HEK293 (cell line): ENCODE measurements around the gene CCNB1IP1.

Source experiments
- CTCF ChIA-PET: fragments of 350-600 bp; formaldehyde crosslinking; extraction: SDS; loops from one replicate; lab custom pipeline; 2021; ENCODE audit warnings: antibody characterized with exemption; lab: Yijun Ruan, JAX
- POLR2A ChIA-PET: fragments of 300-600 bp; formaldehyde crosslinking; extraction: SDS; loops from one replicate; lab custom pipeline; 2020; ENCODE audit warnings: antibody characterized with exemption, inconsistent platforms; lab: Yijun Ruan, JAX
- H3K27ac ChIP-seq: fragments of 200-500 bp; sonication (Bioruptor generic); 2 replicates; pipeline ENCODE4 v1.5.1; 2014; ENCODE audit warnings: low read depth, low read length, control low read depth, inconsistent platforms; ENCODE audit errors: extremely low read depth
- H3K36me3 ChIP-seq, 2 experiments: fragments of 200-500 bp in 1 of 2; sonication (Bioruptor generic) in 1 of 2; 1 replicate in 1 of 2; 2 replicates in 1 of 2; pipeline ENCODE4 v1.5.1; 2014 to 2017; ENCODE audit warnings: inconsistent platforms in 2 of 2, low read length in 2 of 2; ENCODE audit not compliant: control insufficient read depth in 2 of 2, insufficient read depth in 1 of 2
- H3K4me1 ChIP-seq: fragments of 200-500 bp; sonication (Bioruptor generic); 2 replicates; pipeline ENCODE4 v1.5.1; 2014; ENCODE audit warnings: mild to moderate bottlenecking, low read length, inconsistent platforms; ENCODE audit not compliant: control insufficient read depth, insufficient read depth
- H3K4me3 ChIP-seq: 2 replicates; pipeline ENCODE4 v1.5.1; 2011; ENCODE audit warnings: low read depth, mild to moderate bottlenecking, control low read depth, low read length, moderate library complexity
- H3K9me3 ChIP-seq: fragments of 200-500 bp; sonication (Bioruptor generic); 2 replicates; pipeline ENCODE4 v1.5.1; 2014; ENCODE audit warnings: low read depth, low read length, inconsistent platforms; ENCODE audit not compliant: control insufficient read depth, insufficient read depth
- HOXA7 ChIP-seq: sonication (generic); formaldehyde crosslinking; IDR thresholded peaks from 2 replicates; pipeline ENCODE4 v1.8.1; 2022; ENCODE audit warnings: missing genetic modification reagents, borderline replicate concordance
- KLF1 ChIP-seq: fragments of 450-650 bp; formaldehyde crosslinking; IDR thresholded peaks from 2 replicates; pipeline ENCODE4 v1.5.1; 2016; ENCODE audit warnings: missing biosample characterization, missing genetic modification characterization
- KLF10 ChIP-seq: fragments of 450-650 bp; IDR thresholded peaks from 2 replicates; pipeline ENCODE4 v1.5.1; 2018; ENCODE audit warnings: missing biosample characterization, mild to moderate bottlenecking, missing genetic modification characterization
- SP7 ChIP-seq: fragments of 450-650 bp; formaldehyde crosslinking; IDR thresholded peaks from 2 replicates; pipeline ENCODE4 v1.5.1; 2016; ENCODE audit warnings: missing biosample characterization, missing genetic modification characterization
- TRIM28 ChIP-seq: IDR thresholded peaks from 2 replicates; pipeline ENCODE4 v1.6.1; 2011; ENCODE audit warnings: low read length, control low read depth, borderline replicate concordance
- ZBTB48 ChIP-seq: fragments of 450-650 bp; formaldehyde crosslinking; IDR thresholded peaks from 2 replicates; pipeline ENCODE4 v1.5.1; 2016; ENCODE audit warnings: missing biosample characterization, missing genetic modification characterization
- ZNF175 ChIP-seq: fragments of 450-650 bp; formaldehyde crosslinking; IDR thresholded peaks from 2 replicates; pipeline ENCODE4 v1.5.1; 2016; ENCODE audit warnings: missing biosample characterization, missing genetic modification characterization
- ZNF266 ChIP-seq: fragments of 450-650 bp; formaldehyde crosslinking; IDR thresholded peaks from 2 replicates; pipeline ENCODE4 v1.5.1; 2016; ENCODE audit warnings: missing biosample characterization, missing genetic modification characterization, low read depth
- ZNF311 ChIP-seq: fragments of 450-650 bp; formaldehyde crosslinking; IDR thresholded peaks from 2 replicates; pipeline ENCODE4 v1.5.1; 2017; ENCODE audit warnings: missing biosample characterization, missing genetic modification characterization, borderline replicate concordance
- ZNF394 ChIP-seq: fragments of 450-650 bp; formaldehyde crosslinking; IDR thresholded peaks from 2 replicates; pipeline ENCODE4 v1.5.1; 2016; ENCODE audit warnings: missing biosample characterization, missing genetic modification characterization, mild to moderate bottlenecking, moderate library complexity, borderline replicate concordance
- ZNF473 ChIP-seq: fragments of 450-650 bp; formaldehyde crosslinking; IDR thresholded peaks from 2 replicates; pipeline ENCODE4 v1.5.1; 2017; ENCODE audit warnings: missing biosample characterization, missing genetic modification characterization
- ZNF501 ChIP-seq: fragments of 450-650 bp; formaldehyde crosslinking; IDR thresholded peaks from 2 replicates; pipeline ENCODE4 v1.5.1; 2016; ENCODE audit warnings: missing biosample characterization, missing genetic modification characterization
- ZNF510 ChIP-seq: fragments of 450-650 bp; formaldehyde crosslinking; IDR thresholded peaks from 2 replicates; pipeline ENCODE4 v1.5.1; 2018; ENCODE audit warnings: mild to moderate bottlenecking, missing genetic modification characterization, missing biosample characterization; ENCODE audit not compliant: insufficient replicate concordance
- ZNF529 ChIP-seq: fragments of 450-650 bp; formaldehyde crosslinking; IDR thresholded peaks from 2 replicates; pipeline ENCODE4 v1.5.1; 2017; ENCODE audit warnings: missing genetic modification characterization, missing biosample characterization; ENCODE audit not compliant: insufficient replicate concordance
- ZNF610 ChIP-seq: fragments of 450-650 bp; formaldehyde crosslinking; IDR thresholded peaks from 2 replicates; pipeline ENCODE4 v1.5.1; 2016; ENCODE audit warnings: missing biosample characterization, missing genetic modification characterization, borderline replicate concordance
- ZNF621 ChIP-seq: fragments of 450-650 bp; formaldehyde crosslinking; IDR thresholded peaks from 2 replicates; pipeline ENCODE4 v1.5.1; 2017; ENCODE audit warnings: missing biosample characterization, missing genetic modification characterization
- ZNF624 ChIP-seq: fragments of 450-650 bp; formaldehyde crosslinking; IDR thresholded peaks from 2 replicates; pipeline ENCODE4 v1.5.1; 2017; ENCODE audit warnings: missing biosample characterization, missing genetic modification characterization
- ZNF654 ChIP-seq: fragments of 450-650 bp; formaldehyde crosslinking; IDR thresholded peaks from 2 replicates; pipeline ENCODE4 v1.5.1; 2016; ENCODE audit warnings: low read depth, missing biosample characterization, missing genetic modification characterization
- ZNF701 ChIP-seq: fragments of 450-650 bp; formaldehyde crosslinking; IDR thresholded peaks from 2 replicates; pipeline ENCODE4 v1.5.1; 2016; ENCODE audit warnings: missing biosample characterization, missing genetic modification characterization
- ZNF707 ChIP-seq: fragments of 450-650 bp; formaldehyde crosslinking; IDR thresholded peaks from 2 replicates; pipeline ENCODE4 v1.5.1; 2016; ENCODE audit warnings: missing biosample characterization, missing genetic modification characterization
- ZNF843 ChIP-seq: fragments of 450-650 bp; formaldehyde crosslinking; IDR thresholded peaks from 2 replicates; pipeline ENCODE4 v1.5.1; 2016; ENCODE audit warnings: missing biosample characterization, missing genetic modification characterization
- TF ChIP-seq, protein P1 (sequence below): fragments of 450-650 bp; formaldehyde crosslinking; IDR thresholded peaks from 2 replicates; pipeline ENCODE4 v1.5.1; 2016; ENCODE audit warnings: missing biosample characterization, missing genetic modification characterization
- TF ChIP-seq, protein P2 (sequence below): fragments of 450-650 bp; formaldehyde crosslinking; IDR thresholded peaks from 2 replicates; pipeline ENCODE4 v1.5.0; 2017; ENCODE audit warnings: missing biosample characterization, missing genetic modification characterization, borderline replicate concordance

The CCNB1IP1 gene

DNA sequence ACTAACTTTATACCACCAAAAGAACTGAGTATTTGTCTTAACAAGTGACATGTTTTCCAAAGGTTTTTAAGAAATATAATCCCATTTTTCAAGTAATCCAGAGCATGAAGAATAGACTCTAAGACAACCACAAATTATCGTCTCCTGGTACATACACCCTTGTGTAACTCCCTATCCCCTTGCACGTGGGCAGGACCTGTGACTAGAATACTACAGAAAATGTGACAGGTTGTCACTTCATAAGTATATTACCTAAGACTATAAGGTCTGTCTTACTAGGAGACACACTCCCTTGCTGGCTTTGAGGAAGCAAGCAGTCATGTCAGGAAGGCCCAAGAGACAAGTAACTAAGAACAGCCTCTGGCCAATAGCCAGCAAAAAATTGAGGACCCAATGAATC lies 19.1 kb downstream of the CCNB1IP1 start:
- CTCF ChIA-PET, result no interaction called here
- POLR2A ChIA-PET, result no interaction called here
- Histone ChIP-seq H3K36me3 (peaks cover 50 to 70% of the 10 kb centered on the region in 2 experiments), H3K9me3 (no peaks in the 10 kb centered on the region), H3K27ac (no peak overlapping the region), H3K4me3 (no peak overlapping the region), H3K4me1 (no peaks in the 10 kb centered on the region)
- no peak for TF ChIP-seq ZNF610 (tag by site-specific recombination)
- TF ChIP-seq ZNF621 (tag by site-specific recombination), result no peak
- no peak for TF ChIP-seq ZNF311 (tag by site-specific recombination)
- TF ChIP-seq ZBTB48 (tag by site-specific recombination), result no peak
- TF ChIP-seq ZNF501 (tag by site-specific recombination), result no peak
- no peak for TF ChIP-seq HOXA7 (CRISPR knock-in tag)
- no peak for TF ChIP-seq ZNF654 (tag by site-specific recombination)
- TF ChIP-seq ZNF266 (tag by site-specific recombination), result no peak
- no peak for TF ChIP-seq ZNF701 (tag by site-specific recombination)
- no peak for TF ChIP-seq ZNF707
- TF ChIP-seq, protein P1, sequence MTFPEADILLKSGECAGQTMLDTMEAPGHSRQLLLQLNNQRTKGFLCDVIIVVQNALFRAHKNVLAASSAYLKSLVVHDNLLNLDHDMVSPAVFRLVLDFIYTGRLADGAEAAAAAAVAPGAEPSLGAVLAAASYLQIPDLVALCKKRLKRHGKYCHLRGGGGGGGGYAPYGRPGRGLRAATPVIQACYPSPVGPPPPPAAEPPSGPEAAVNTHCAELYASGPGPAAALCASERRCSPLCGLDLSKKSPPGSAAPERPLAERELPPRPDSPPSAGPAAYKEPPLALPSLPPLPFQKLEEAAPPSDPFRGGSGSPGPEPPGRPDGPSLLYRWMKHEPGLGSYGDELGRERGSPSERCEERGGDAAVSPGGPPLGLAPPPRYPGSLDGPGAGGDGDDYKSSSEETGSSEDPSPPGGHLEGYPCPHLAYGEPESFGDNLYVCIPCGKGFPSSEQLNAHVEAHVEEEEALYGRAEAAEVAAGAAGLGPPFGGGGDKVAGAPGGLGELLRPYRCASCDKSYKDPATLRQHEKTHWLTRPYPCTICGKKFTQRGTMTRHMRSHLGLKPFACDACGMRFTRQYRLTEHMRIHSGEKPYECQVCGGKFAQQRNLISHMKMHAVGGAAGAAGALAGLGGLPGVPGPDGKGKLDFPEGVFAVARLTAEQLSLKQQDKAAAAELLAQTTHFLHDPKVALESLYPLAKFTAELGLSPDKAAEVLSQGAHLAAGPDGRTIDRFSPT (tag by site-specific recombination), result no peak
- no peak for TF ChIP-seq ZNF529
- TF ChIP-seq KLF1 (tag by site-specific recombination), result no peak
- TF ChIP-seq ZNF510 (tag by site-specific recombination), result no peak
- no peak for TF ChIP-seq ZNF624
- no peak for TF ChIP-seq ZNF175 (tag by site-specific recombination)

DNA sequence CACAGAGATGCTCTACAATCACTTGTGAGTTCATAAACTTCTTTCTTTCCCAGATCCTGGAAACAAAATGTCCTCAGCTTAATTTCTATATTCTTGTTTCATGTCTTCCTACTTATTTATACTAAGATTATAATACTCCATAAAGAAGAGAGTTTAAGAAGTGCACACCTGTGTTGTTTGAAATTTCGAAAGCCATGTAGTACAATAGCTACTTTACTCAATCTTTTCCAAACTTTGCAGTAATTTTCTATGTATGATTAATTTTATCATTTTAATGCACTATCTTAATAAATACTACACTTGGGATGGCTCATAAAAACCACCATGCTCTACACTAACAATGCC lies 27.0 kb downstream of the CCNB1IP1 start:
- Histone ChIP-seq H3K4me3 (no peak overlapping the region), H3K27ac (no peak overlapping the region), H3K4me1 (peaks cover 6% of the 10 kb centered on the region; the same call in 1 of the 2 replicates), H3K36me3 (peaks cover 0 to 11% of the 10 kb centered on the region in 2 experiments; a peak in 2 of 3 replicates), H3K9me3 (no peaks in the 10 kb centered on the region)
- POLR2A ChIA-PET, result no interaction called here
- TF ChIP-seq KLF10 (tag by site-specific recombination), result 0 out of 2 replicates have a peak, but pooled peaks have one; percentile 1
- no peak for TF ChIP-seq ZNF394 (tag by site-specific recombination)
- TF ChIP-seq, protein P2, sequence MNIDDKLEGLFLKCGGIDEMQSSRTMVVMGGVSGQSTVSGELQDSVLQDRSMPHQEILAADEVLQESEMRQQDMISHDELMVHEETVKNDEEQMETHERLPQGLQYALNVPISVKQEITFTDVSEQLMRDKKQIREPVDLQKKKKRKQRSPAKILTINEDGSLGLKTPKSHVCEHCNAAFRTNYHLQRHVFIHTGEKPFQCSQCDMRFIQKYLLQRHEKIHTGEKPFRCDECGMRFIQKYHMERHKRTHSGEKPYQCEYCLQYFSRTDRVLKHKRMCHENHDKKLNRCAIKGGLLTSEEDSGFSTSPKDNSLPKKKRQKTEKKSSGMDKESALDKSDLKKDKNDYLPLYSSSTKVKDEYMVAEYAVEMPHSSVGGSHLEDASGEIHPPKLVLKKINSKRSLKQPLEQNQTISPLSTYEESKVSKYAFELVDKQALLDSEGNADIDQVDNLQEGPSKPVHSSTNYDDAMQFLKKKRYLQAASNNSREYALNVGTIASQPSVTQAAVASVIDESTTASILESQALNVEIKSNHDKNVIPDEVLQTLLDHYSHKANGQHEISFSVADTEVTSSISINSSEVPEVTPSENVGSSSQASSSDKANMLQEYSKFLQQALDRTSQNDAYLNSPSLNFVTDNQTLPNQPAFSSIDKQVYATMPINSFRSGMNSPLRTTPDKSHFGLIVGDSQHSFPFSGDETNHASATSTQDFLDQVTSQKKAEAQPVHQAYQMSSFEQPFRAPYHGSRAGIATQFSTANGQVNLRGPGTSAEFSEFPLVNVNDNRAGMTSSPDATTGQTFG, result no peak
- no peak for TF ChIP-seq ZNF473
- peak; percentile 8; the same call in 1 of the 2 replicates for TF ChIP-seq SP7 (tag by site-specific recombination)
- 0 out of 2 replicates have a peak, but pooled peaks have one; percentile 4 for TF ChIP-seq TRIM28
- 0 out of 2 replicates have a peak, but pooled peaks have one; percentile 2 for TF ChIP-seq ZNF843 (tag by site-specific recombination)
- CTCF ChIA-PET, result interaction anchor here (0.7 to 1.6 kb wide), 9 partner anchors 12 to 351 kb away, joined by 3 to 7 read pairs (median 3); no protein-coding TSS in a partner anchor
